Measurements from ENCODE around the gene ZIC2. TPM values are rescaled to one million over a fixed set of nuclear protein-coding genes. Genes with fewer than 3 reads are reported as not detected.

The ZIC2 gene
- total and polyA plus RNA-seq, 8 donors: not detected

- no peak for DNase-seq
- H3K4me1 ChIP-seq: peaks cover 29 to 33% (median 31%) of the 10 kb centered on the region in 4 donors
- no peaks in the 10 kb centered on the region for H3K36me3 ChIP-seq
- H3K9me3 ChIP-seq: peaks cover 0 to 11% (median 0%) of the 10 kb centered on the region in 4 donors
- WGBS, 5 donors: 62 to 70% (median 63%) methylated on average over 8 of the region's 8 CpGs
- intact Hi-C loops (cut with DNase I; ENCODE audit: low total_unique reads): no loop called here
- no peak overlapping the region for H3K4me3 ChIP-seq
- peaks cover 32 to 100% (median 83%) of the 10 kb centered on the region in 3 donors for H3K27me3 ChIP-seq
- no peak for TF ChIP-seq POLR2A (IDR thresholded peaks at IDR 0.05)
- no peak for TF ChIP-seq POLR2AphosphoS5 (IDR thresholded peaks at IDR 0.05)
- TF ChIP-seq EP300 (IDR thresholded peaks at IDR 0.05): no peak
- TF ChIP-seq CTCF (IDR thresholded peaks at IDR 0.05): no peak
- no peak overlapping the region for H3K27ac ChIP-seq
These were observed 15.3 kb upstream of the ZIC2 start for GRCh38 chr13:99966064-99966805.

GRCh38 chr13:99967498-99967868 is 14.1 kb upstream of the ZIC2 start:
- 49 to 65% (median 56%) methylated on average over 9 of the region's 9 CpGs for WGBS, 5 donors
- DNase-seq: no peak
- intact Hi-C loops (cut with DNase I; ENCODE audit: low total_unique reads): no loop called here
- TF ChIP-seq EP300 (IDR thresholded peaks at IDR 0.05): no peak
- no peak for TF ChIP-seq CTCF (IDR thresholded peaks at IDR 0.05)
- no peak for TF ChIP-seq POLR2AphosphoS5 (IDR thresholded peaks at IDR 0.05)
- no peak for TF ChIP-seq POLR2A (IDR thresholded peaks at IDR 0.05)
- H3K4me1 ChIP-seq: peaks cover 37 to 44% (median 38%) of the 10 kb centered on the region in 4 donors
- H3K36me3 ChIP-seq: no peaks in the 10 kb centered on the region
- H3K27me3 ChIP-seq: peaks cover 45 to 100% (median 83%) of the 10 kb centered on the region in 3 donors
- H3K27ac ChIP-seq: no peak overlapping the region
- H3K9me3 ChIP-seq: peaks cover 0 to 20% (median 2%) of the 10 kb centered on the region in 4 donors
- H3K4me3 ChIP-seq: no peak overlapping the region

GRCh38 chr13:99967869-99968520 is 13.6 kb upstream of the ZIC2 start:
- no peak for DNase-seq
- H3K4me3 ChIP-seq: peak overlapping the region; percentile 25 to 51 (median 34)
- peaks cover 37 to 44% (median 38%) of the 10 kb centered on the region in 4 donors for H3K4me1 ChIP-seq
- 6 to 13% (median 7%) methylated on average over 28 to 58 of the region's 58 CpGs for WGBS, 5 donors
- no peaks in the 10 kb centered on the region for H3K36me3 ChIP-seq
- no peak overlapping the region for H3K27ac ChIP-seq
- peaks cover 0 to 25% (median 2%) of the 10 kb centered on the region in 4 donors for H3K9me3 ChIP-seq
- TF ChIP-seq POLR2A (IDR thresholded peaks at IDR 0.05) (no peak), EP300 (IDR thresholded peaks at IDR 0.05) (no peak), CTCF (IDR thresholded peaks at IDR 0.05) (no peak), POLR2AphosphoS5 (IDR thresholded peaks at IDR 0.05) (no peak)
- intact Hi-C loops (cut with DNase I; ENCODE audit: low total_unique reads): no loop called here
- H3K27me3 ChIP-seq: peaks cover 48 to 100% (median 85%) of the 10 kb centered on the region in 3 donors

GRCh38 chr13:99968521-99969452 is 12.8 kb upstream of the ZIC2 start:
- peaks cover 50 to 100% (median 88%) of the 10 kb centered on the region in 3 donors for H3K27me3 ChIP-seq
- no peaks in the 10 kb centered on the region for H3K36me3 ChIP-seq
- intact Hi-C loops (cut with DNase I; ENCODE audit: low total_unique reads): no loop called here

More at GRCh38 chr13:99968521-99969452, 12.8 kb upstream of the ZIC2 start:
- Histone ChIP-seq H3K9me3 (peaks cover 0 to 29% (median 4%) of the 10 kb centered on the region in 4 donors), H3K4me1 (peaks cover 37 to 44% (median 38%) of the 10 kb centered on the region in 4 donors), H3K27ac (no peak overlapping the region), H3K4me3 (peak overlapping the region; percentile 25 to 51 (median 34))
- 3 to 13% (median 6%) methylated on average over 34 to 81 of the region's 81 CpGs for WGBS, 5 donors
- peak in 1 of 2 donors; percentile 70 for DNase-seq
- TF ChIP-seq CTCF (IDR thresholded peaks at IDR 0.05): no peak
- no peak for TF ChIP-seq POLR2A (IDR thresholded peaks at IDR 0.05)
- no peak for TF ChIP-seq POLR2AphosphoS5 (IDR thresholded peaks at IDR 0.05)
- TF ChIP-seq EP300 (IDR thresholded peaks at IDR 0.05): no peak

All from stomach (tissue), 9 donors.